PFSK-1 (cell line): ENCODE measurements around the gene KIF11.

Experiments used
- FOXP2 ChIP-seq: optimal IDR thresholded peaks from 2 replicates; pipeline ENCODE3; 2011; ENCODE audit warnings: borderline replicate concordance, control low read depth, inconsistent platforms; ENCODE audit not compliant: insufficient read depth; ENCODE audit errors: extremely low read length, extremely low read depth
- POLR2AphosphoS5 ChIP-seq: IDR thresholded peaks from 2 replicates; pipeline ENCODE4 v1.6.1; 2012; ENCODE audit warnings: low read depth, mild to moderate bottlenecking, control low read depth, low read length, moderate library complexity
- SIN3A ChIP-seq: IDR thresholded peaks from 2 replicates; pipeline ENCODE4 v1.6.1; 2012; ENCODE audit warnings: mild to moderate bottlenecking, low read length, moderate library complexity, borderline replicate concordance; ENCODE audit not compliant: insufficient read depth
- TAF1 ChIP-seq: IDR thresholded peaks from 2 replicates; pipeline ENCODE4 v1.6.1; 2012; ENCODE audit warnings: low read length, control low read depth, borderline replicate concordance; ENCODE audit not compliant: insufficient read depth
- TF ChIP-seq, protein P1 (sequence below), 2 experiments: IDR thresholded peaks; 2 replicates each; pipeline versions ENCODE4 v1.6.1 to v1.8.0; 2011 to 2012; ENCODE audit warnings: low read depth in 2 of 2, low read length in 2 of 2, control low read depth in 1 of 2, inconsistent platforms in 1 of 2, mild to moderate bottlenecking in 1 of 2, moderate library complexity in 1 of 2; ENCODE audit not compliant: insufficient read depth in 1 of 2

DNA sequence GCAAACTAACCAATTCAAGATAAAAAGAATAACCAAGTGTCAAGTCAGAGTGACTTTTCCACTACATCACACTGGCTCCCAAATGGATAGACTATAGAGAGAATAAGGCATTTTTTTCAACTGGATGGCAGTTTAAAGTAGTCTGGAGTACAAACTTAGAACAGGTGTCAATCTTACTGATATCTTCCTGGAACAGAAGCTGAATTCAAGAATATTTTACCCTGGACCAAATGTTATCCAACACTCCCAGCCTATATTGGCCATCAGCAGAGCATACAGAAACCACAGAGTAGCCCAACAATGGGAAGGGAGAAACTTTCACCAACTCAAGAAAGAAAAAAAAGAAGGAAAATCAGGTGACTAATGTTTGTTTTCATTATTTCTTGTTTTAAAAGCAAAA lies 30.5 kb upstream of the KIF11 start:
- TF ChIP-seq POLR2AphosphoS5 (no peak), TAF1 (no peak), SIN3A (no peak), FOXP2 (no peak)
- TF ChIP-seq, protein P1, sequence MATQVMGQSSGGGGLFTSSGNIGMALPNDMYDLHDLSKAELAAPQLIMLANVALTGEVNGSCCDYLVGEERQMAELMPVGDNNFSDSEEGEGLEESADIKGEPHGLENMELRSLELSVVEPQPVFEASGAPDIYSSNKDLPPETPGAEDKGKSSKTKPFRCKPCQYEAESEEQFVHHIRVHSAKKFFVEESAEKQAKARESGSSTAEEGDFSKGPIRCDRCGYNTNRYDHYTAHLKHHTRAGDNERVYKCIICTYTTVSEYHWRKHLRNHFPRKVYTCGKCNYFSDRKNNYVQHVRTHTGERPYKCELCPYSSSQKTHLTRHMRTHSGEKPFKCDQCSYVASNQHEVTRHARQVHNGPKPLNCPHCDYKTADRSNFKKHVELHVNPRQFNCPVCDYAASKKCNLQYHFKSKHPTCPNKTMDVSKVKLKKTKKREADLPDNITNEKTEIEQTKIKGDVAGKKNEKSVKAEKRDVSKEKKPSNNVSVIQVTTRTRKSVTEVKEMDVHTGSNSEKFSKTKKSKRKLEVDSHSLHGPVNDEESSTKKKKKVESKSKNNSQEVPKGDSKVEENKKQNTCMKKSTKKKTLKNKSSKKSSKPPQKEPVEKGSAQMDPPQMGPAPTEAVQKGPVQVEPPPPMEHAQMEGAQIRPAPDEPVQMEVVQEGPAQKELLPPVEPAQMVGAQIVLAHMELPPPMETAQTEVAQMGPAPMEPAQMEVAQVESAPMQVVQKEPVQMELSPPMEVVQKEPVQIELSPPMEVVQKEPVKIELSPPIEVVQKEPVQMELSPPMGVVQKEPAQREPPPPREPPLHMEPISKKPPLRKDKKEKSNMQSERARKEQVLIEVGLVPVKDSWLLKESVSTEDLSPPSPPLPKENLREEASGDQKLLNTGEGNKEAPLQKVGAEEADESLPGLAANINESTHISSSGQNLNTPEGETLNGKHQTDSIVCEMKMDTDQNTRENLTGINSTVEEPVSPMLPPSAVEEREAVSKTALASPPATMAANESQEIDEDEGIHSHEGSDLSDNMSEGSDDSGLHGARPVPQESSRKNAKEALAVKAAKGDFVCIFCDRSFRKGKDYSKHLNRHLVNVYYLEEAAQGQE (IDR thresholded peaks at IDR 0.05; ENCODE audit: insufficient read depth in 1 of 2, low read depth in 2 of 2, low read length in 2 of 2): no peak
